ENCODE measurements around the gene EFHD2.

DNA sequence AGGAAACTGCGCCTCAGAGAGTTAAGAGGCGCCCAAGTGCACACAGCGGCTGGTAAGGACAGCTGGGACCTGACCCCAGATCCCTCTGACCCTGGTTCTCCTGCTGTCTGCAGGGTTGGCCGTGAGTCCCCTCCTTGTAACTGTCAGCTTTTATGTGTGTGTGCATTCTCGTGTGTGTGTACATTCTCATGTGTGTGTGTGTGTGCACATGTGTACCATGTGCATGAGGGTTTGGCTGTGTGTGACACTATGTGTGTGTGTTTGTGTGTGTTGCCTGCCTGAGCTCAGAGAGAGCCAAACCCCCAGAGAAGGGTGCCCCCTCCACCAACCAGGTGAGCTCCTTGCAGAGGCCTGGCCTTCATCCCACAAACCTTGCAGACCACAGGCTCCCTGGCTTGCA is 25.9 kb upstream of the EFHD2 start:
- no peak for TF ChIP-seq EZH2 (IDR thresholded peaks at IDR 0.05; ENCODE audit: low read depth)
- TF ChIP-seq, protein P1, sequence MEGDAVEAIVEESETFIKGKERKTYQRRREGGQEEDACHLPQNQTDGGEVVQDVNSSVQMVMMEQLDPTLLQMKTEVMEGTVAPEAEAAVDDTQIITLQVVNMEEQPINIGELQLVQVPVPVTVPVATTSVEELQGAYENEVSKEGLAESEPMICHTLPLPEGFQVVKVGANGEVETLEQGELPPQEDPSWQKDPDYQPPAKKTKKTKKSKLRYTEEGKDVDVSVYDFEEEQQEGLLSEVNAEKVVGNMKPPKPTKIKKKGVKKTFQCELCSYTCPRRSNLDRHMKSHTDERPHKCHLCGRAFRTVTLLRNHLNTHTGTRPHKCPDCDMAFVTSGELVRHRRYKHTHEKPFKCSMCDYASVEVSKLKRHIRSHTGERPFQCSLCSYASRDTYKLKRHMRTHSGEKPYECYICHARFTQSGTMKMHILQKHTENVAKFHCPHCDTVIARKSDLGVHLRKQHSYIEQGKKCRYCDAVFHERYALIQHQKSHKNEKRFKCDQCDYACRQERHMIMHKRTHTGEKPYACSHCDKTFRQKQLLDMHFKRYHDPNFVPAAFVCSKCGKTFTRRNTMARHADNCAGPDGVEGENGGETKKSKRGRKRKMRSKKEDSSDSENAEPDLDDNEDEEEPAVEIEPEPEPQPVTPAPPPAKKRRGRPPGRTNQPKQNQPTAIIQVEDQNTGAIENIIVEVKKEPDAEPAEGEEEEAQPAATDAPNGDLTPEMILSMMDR (conservative IDR thresholded peaks at IDR 0.05) = no peak

Data from PC-9 (cell line).